ENCODE data around the gene CHMP2A. TPM values are rescaled to one million over a fixed set of nuclear protein-coding genes. Genes with fewer than 3 reads are reported as not detected.
"Not testable (repeated sequence)": the region's sequence is repeated elsewhere in the genome, so short reads cannot be mapped to it uniquely, and the experiment has no call there.

CHMP2A gene
- total RNA-seq, 1 donor from 2014 or later: 64.6 TPM

DNA sequence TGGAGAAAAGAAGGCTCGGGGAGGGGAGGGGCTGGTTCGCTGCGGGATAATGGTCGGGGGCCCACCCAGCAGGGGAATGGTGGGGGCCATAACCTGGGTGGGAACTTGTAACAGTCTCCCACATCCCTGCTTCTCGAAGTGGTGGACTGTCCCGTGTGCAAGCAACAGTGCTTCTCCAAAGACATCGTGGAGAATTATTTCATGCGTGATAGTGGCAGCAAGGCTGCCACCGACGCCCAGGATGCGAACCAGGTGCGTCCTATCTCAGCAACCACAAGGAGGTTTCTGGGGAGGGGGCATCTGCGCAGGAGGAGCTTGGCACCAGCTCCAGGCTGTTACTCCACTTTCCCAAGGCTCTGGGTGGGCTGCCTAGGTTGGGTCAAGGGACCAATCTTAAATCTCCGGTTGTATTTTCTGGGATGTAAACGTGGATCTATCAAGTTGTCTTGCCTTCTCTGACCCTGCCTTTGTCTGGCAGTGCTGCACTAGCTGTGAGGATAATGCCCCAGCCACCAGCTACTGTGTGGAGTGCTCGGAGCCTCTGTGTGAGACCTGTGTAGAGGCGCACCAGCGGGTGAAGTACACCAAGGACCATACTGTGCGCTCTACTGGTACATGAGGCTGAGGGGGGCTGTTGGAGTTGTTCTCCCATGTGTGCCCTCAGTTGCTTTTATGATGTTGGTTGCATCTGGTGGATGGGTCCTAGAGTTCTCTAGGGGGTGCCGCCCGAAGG, 9.5 kb downstream of the CHMP2A start:
- peaks cover 30% of the 10 kb centered on the region for H3K4me1 Mint-ChIP-seq
- peak overlapping the region; percentile 95 for H3K4me3 Mint-ChIP-seq
- H3K36me3 Mint-ChIP-seq (ENCODE audit: low read depth): peaks cover 27% of the 10 kb centered on the region
- peaks cover 38% of the 10 kb centered on the region for H3K27me3 Mint-ChIP-seq (ENCODE audit: low read depth)
- DNase-seq (ENCODE audit: low read depth, low spot score): no peak
- peak overlapping the region; percentile 92 for H3K27ac Mint-ChIP-seq (ENCODE audit: unreplicated experiment)
- TF ChIP-seq, protein P1, sequence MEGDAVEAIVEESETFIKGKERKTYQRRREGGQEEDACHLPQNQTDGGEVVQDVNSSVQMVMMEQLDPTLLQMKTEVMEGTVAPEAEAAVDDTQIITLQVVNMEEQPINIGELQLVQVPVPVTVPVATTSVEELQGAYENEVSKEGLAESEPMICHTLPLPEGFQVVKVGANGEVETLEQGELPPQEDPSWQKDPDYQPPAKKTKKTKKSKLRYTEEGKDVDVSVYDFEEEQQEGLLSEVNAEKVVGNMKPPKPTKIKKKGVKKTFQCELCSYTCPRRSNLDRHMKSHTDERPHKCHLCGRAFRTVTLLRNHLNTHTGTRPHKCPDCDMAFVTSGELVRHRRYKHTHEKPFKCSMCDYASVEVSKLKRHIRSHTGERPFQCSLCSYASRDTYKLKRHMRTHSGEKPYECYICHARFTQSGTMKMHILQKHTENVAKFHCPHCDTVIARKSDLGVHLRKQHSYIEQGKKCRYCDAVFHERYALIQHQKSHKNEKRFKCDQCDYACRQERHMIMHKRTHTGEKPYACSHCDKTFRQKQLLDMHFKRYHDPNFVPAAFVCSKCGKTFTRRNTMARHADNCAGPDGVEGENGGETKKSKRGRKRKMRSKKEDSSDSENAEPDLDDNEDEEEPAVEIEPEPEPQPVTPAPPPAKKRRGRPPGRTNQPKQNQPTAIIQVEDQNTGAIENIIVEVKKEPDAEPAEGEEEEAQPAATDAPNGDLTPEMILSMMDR (conservative IDR thresholded peaks at IDR 0.05): no peak
- H3K9me3 Mint-ChIP-seq: no peaks in the 10 kb centered on the region

DNA sequence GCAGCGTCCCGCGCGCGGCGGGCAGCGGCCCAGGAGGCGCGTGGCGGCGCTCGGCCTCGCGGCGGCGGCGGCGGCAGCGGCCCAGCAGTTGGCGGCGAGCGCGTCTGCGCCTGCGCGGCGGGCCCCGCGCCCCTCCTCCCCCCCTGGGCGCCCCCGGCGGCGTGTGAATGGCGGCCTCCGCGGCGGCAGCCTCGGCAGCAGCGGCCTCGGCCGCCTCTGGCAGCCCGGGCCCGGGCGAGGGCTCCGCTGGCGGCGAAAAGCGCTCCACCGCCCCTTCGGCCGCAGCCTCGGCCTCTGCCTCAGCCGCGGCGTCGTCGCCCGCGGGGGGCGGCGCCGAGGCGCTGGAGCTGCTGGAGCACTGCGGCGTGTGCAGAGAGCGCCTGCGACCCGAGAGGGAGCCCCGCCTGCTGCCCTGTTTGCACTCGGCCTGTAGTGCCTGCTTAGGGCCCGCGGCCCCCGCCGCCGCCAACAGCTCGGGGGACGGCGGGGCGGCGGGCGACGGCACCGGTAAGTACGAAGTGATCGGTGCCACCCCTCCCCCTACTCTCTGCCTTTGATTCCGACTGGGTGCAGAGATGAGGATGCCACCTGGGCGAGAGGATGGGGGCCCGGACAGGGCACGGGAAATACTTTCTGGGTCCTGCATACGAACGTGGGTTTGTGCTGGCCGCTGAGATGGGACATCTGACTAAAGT, 10.2 kb downstream of the CHMP2A start:
- H3K4me1 Mint-ChIP-seq: peaks cover 30% of the 10 kb centered on the region
- DNase-seq (ENCODE audit: low read depth, low spot score): peak; percentile 71
- peaks cover 39% of the 10 kb centered on the region for H3K27me3 Mint-ChIP-seq (ENCODE audit: low read depth)
- no peaks in the 10 kb centered on the region for H3K9me3 Mint-ChIP-seq
- peak overlapping the region; percentile 95 for H3K4me3 Mint-ChIP-seq
- peaks cover 24% of the 10 kb centered on the region for H3K36me3 Mint-ChIP-seq (ENCODE audit: low read depth)
- H3K27ac Mint-ChIP-seq (ENCODE audit: unreplicated experiment): peak overlapping the region; percentile 87
- TF ChIP-seq, protein P1 (conservative IDR thresholded peaks at IDR 0.05): no peak

DNA sequence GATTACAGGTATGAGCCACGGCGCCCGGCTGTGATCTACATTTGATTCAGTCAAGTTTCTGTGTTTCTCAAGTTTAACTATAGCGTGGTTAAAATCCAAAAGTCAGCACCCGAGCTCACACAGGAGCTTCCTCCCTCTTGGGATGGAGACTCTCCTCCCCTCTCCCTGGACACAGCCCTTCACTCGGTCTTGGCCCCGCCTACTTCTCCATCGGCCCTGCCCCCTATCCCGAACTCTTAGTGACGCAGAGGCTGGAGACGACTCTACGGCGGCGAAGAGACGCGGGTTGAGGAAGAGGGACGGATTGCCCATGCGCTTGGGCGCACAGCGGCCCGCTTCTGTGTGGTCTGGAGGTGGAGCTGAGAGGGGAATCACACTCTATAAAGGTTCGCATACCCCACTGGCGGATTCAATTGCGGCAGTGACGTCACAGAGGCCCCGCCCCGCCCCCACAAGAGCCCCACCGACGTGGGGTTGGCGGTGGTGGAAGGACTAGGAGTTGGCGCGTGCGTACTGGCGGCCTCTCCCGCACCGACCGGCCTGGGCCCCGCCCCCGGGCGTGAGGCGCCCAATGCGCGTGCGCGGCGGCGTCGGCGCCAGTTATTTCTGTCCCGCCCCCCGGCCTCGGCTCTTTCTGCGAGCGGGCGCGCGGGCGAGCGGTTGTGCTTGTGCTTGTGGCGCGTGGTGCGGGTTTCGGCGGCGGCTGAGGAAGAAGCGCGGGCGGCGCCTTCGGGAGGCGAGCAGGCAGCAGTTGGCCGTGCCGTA, 10.9 kb downstream of the CHMP2A start, which contains the start of gene TRIM28:
TRIM28 (plus strand) TSS at position 239 of the 765 bp plus-strand sequence. CDS start 694 bp downstream, outside the sequence.
- Mint-ChIP-seq H3K36me3 (ENCODE audit: low read depth) (peaks cover 24% of the 10 kb centered on the region), H3K4me1 (peaks cover 30% of the 10 kb centered on the region), H3K4me3 (peak within 1 kb of the TSS; percentile 95), H3K27ac (ENCODE audit: unreplicated experiment) (peak within 1 kb of the TSS; percentile 99), H3K27me3 (ENCODE audit: low read depth) (peaks cover 46% of the 10 kb centered on the region), H3K9me3 (no peaks in the 10 kb centered on the region)
- TF ChIP-seq, protein P1 (conservative IDR thresholded peaks at IDR 0.05): no peak
- peak; percentile 99 for DNase-seq (ENCODE audit: low read depth, low spot score)

DNA sequence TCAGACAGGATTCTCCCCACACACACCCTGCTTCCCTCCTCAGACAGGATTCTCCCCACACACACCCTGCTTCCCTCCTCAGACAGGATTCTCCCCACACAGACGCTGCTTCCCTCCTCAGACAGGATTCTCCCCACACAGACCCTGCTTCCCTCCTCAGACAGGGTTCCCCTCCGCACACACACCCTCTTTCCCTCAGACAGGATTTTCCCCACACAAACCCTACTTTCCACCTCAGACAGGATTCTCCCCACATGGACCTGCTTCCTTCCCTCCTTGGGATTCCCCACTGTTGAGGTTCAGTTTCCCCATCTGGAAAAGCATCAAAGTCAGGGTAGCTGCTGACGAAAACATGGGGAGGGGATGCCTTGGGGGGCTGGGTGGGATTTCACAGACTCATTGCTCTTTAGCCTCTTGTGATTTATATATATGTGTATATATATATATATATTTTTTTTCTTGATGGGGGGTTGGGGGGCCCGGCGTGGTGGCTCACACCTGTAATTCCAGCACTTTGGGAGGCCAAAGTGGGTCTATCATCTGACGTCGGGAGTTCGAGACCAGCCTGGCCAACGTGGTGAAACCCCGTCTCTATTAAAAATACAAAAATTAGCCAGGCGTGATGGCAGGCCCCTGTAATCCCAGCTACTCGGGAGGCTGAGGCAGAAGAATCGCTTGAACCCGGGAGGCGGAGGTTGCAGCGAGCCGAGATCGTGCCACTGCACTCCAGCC, 12.1 kb downstream of the CHMP2A start:
- peaks cover 50% of the 10 kb centered on the region for H3K27me3 Mint-ChIP-seq (ENCODE audit: low read depth)
- DNase-seq (ENCODE audit: low read depth, low spot score); H3K9me3 Mint-ChIP-seq; H3K27ac Mint-ChIP-seq (ENCODE audit: unreplicated experiment); H3K4me3 Mint-ChIP-seq: not testable (repeated sequence)
- H3K36me3 Mint-ChIP-seq (ENCODE audit: low read depth): peaks cover 19% of the 10 kb centered on the region
- peaks cover 30% of the 10 kb centered on the region for H3K4me1 Mint-ChIP-seq

DNA sequence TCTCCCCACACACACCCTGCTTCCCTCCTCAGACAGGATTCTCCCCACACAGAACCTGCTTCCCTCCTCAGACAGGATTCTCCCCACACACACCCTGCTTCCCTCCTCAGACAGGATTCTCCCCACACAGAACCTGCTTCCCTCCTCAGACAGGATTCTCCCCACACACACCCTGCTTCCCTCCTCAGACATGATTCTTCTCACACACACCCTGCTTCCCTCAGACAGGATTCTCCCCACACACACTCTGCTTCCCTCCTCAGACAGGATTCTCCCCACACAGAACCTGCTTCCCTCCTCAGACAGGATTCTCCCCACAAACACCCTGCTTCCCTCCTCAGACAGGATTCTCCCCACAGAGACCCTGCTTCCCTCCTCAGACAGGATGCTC, 15.7 kb downstream of the CHMP2A start:
- not testable (repeated sequence) for H3K4me3 Mint-ChIP-seq; H3K27ac Mint-ChIP-seq (ENCODE audit: unreplicated experiment); DNase-seq (ENCODE audit: low read depth, low spot score); H3K36me3 Mint-ChIP-seq (ENCODE audit: low read depth); H3K9me3 Mint-ChIP-seq
- H3K27me3 Mint-ChIP-seq (ENCODE audit: low read depth): peaks cover 37% of the 10 kb centered on the region
- peaks cover 18% of the 10 kb centered on the region for H3K4me1 Mint-ChIP-seq
